Activated T-cell treated with anti-CD3 and anti-CD28 coated beads, Interleukin-2, amount 50 U/mL, for 1 hour (primary cell): Measurements from ENCODE around the gene MLIP.
"Not testable (repeated sequence)": the region's sequence is repeated elsewhere in the genome, so short reads cannot be mapped to it uniquely, and the experiment has no call there.

Experiments used
- DNase-seq: peaks from one replicate; pipeline ENCODE4 v3.0.0-alpha.2; 2020

The MLIP gene

DNA sequence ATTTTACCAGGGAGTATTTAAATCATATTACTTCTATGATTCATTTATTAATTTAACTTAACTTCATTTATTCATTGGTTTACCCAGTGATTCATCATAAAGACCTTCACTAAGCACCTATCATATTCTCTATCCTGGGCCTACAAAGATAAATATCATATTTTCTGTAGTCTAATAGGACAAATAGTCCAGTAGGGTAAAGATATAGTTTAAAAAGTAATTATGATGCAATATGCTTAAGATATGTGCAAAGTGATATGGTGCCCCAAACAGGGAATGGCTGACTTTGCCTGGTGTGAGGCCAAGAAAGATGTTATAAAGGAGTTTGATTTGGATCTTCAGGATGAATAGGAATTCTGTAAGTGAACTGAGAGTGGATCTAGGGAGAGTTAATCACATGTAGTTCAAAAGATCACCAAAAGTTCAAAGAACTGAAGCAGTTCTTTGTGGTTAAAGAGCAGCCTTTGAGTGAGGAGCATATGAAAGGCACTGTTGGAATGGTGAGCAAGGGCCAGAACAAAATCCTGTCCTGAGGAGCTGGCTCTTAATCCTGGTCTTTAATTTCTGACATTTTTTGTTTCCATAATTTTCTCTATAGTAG lies 45.5 kb downstream of the MLIP start:
- DNase-seq, result no peak

DNA sequence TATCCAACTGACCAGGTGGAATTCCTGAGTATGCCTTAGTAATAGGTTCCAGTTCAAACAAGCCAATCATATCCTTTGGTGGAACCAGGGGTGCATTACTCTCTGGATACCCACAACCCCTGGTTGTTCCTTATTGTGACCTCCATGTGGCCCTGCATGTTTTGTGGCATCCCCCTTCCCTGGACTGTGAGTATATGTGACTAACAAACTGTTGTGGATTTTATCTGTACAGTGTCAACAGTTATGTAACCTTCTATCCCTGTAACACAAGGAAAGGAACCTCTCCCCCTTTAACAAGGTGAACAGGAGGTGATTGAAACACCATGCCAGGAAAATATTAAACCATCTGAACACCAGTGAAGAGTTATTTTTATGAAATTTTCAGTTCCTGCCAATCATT lies 46.2 kb downstream of the MLIP start:
- DNase-seq, result no peak

DNA sequence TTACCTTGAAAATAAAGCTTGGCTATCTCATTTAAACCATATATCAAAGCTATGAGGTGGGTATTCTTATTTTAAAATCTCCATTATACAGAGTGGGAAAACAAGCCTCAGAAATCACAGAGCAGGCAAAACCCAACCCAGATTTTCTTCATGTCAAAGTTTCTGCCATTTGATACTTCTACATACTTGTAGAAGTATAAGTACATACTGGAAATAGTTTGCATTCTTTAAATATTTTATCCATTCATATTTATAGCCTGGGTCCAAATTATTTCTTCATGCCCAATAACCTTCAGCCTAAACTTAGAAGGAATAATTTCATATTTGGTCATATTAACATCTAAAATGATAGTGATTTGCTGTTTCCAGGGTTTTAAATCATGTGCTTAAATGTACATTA lies 61.8 kb downstream of the MLIP start:
- DNase-seq, result no peak

DNA sequence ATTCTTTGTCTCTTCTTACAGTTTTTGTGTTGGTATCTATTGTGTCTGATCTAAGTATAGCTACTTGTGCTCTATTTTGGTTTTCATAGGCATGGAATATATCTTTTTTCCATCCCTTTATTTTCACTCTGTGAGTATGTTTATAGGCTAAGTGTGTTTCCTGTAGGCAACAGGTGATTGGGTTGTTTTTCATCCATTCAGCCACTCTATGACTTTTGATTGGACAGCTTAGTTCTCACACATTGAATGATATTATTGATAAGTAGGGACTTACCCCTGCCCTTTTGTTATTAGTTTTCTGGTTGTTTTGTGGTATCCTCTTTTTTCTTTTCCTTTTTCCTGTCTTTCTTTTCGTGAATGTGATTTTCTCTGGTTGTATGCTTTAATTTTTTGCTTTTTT lies 67.9 kb downstream of the MLIP start:
- DNase-seq, result no peak

DNA sequence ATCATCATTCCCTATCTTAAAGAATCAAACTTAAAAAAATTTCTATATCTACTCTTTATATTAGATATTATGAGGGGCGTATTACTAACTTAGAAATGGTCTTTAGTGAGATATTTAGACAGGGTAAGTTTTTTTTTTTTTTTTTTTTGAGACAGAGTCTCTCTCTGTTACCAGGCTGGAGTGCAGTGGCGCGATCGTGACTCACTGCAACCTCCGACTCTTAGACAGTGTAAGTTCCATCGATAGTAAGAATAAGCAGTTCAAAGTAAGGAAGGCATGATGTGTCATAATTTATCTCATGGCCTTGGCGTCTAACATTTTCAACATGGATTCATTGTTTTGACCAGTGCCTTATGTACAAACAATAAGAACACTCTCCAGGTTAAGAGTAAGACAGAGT lies 72.4 kb downstream of the MLIP start:
- no peak for DNase-seq

DNA sequence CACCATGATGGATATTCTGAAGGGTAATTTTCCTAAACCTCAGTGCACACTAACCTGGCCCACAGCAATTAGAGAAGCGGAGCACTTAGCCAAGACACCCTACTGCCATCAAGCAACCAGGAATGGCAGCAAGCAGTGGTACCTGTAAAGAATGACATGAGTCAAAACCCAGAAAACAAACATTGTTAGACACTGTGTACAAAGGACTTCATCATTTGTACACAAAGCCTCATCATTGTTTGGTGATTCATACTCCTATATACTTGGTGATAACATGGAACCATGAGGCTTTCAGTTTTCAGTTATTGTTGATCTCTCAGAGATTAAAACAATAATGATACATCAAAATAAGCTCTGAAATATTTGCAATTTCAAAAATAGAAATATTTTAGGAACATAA lies 74.6 kb downstream of the MLIP start:
- no peak for DNase-seq

DNA sequence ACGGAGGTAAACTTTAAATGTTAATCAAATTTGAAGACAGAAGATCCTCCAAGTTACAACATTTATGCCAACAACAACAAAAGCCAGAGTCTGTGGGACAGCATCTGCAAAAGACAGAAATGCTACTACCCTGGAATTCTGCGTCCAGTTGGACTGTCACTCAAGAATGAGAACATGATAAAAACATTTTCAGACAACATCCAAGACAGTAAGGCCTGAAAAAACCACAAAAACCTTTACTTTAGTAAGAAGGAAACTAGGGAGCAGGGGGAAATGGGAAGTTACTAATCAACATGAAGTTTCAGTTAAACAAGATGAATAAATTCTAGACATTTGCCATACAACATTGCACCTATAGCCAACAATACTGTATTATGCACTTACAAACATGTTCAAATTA lies 77.6 kb downstream of the MLIP start:
- DNase-seq, result no peak

DNA sequence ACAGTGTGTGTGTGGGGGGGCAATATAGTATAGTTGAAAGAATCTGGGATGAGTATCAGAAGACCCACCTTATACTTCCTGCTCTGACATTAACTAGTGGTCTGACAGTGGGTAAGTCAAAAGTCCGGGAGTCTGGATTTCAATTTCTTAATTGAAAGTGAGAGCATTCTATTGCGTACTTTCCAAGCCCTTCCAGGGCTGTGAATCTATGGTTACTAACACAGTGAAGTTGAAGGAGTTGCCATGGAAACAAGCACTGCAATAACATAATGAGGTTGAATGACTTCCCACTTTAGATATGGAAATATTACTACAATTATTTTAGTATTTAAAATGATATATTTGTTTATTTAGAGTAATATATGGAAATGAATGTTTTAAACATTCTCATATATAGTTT lies 80.2 kb downstream of the MLIP start:
- no peak for DNase-seq

DNA sequence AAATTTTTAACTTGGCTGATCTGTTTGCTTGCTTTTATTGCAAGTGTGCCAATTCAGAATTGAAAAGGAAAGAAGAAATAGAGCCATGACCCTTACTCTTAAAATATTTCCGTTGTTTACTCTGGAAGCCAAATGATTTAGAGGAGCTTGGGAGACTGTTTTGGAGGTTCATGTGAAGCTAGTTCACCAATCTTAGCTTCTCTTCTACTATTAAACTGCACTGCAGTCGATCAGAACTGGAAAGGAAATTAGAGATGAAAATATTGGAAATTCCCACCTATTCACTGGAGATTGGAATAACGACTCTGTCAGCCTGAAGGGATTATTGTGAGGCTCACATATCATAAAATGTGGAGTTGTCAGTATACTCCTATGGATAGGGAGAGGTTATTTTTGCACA lies 81.8 kb downstream of the MLIP start:
- DNase-seq, result no peak

DNA sequence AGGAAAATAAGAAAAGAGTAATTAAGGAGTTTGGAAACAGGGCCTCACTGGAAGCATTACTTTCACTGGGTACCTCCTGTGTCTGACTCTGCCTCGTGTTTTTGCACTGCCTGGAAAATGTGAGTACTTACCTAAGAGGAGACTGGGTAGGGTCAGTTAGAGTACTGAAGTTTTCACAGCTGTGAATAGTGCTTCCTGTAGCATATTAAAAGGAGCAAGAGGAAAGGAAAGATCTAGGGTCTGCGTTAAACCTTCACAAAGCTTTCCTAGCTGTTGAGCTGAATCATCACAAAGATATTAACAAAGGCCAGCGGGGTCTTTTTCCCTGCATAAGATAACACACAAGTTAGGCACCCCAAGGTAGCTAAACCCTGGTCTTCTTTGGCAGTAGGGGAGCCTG lies 82.3 kb downstream of the MLIP start:
- no peak for DNase-seq

DNA sequence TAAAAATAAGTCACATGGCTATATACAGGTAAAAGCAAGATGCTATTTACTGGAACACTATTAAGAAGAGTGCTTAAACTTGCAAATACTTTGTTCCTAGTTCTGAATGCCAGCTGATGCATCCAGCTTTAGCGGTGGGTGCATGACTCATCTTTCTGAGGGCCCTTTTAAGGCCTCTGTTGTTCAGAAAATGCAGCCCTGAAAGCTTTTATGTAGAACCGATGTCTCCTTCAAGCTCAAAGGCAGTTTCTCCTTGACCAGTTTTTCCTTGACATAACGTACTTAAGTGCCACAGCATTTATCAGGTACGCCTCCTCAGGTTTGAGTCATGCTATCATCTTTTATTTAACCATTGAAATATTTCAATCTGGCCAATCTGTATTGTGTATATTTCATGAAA lies 82.8 kb downstream of the MLIP start:
- no peak for DNase-seq

DNA sequence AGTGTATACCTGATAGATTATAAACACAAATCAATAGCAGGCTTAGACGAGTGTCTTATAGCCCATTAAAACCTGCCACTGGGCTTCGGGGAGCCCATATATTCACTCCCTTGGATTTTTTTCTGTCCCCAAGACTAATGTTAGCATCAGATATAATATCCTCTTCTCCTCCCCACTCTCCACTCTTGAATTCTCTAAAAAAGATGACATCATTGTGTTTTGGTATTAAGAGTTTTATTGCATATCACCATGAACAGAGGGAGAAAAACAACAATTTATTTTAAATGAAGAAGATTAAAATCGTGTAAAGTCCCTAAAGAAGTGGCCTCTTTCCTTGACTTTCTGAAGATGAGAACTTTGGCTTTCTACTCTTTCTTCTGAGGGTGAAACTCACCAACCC lies 84.4 kb downstream of the MLIP start:
- DNase-seq, result no peak

DNA sequence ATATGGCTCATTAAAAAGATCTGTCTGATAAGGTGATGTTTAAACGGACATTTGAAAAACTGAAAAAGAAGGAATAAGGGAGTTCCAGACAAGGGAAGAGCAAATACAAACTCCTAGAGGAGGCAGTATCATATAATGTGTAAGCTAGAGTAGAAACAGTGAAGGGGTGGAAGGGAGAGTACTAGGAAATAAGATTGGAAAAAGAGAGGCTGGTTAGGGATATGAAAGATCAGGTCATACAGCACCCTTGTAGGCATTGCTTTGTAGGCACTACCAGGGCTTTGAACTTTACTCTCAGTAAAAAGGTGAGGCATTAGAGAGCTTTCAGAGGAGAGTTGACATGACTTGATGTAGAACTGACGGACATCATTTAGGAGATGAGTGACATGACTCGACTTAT lies 85.7 kb downstream of the MLIP start:
- DNase-seq, result no peak

DNA sequence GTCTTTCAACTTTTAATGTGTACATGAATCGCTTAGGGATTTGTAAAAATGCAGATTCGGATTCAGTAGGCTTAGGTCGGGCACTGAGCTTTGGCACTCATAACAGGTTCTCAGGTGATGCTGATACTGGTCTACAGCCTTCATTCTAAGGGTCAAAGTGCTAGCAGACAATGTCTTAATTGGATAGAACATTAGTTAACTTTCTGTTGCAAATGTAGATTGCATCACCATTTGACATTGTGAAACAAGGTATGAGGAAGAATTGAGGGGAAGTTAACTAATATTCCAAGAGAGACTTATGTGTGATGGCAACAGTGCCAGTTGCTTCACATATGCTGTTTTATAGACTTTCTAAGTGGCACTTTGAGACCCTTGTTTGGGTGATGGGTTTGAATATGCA lies 86.9 kb downstream of the MLIP start:
- DNase-seq, result no peak

DNA sequence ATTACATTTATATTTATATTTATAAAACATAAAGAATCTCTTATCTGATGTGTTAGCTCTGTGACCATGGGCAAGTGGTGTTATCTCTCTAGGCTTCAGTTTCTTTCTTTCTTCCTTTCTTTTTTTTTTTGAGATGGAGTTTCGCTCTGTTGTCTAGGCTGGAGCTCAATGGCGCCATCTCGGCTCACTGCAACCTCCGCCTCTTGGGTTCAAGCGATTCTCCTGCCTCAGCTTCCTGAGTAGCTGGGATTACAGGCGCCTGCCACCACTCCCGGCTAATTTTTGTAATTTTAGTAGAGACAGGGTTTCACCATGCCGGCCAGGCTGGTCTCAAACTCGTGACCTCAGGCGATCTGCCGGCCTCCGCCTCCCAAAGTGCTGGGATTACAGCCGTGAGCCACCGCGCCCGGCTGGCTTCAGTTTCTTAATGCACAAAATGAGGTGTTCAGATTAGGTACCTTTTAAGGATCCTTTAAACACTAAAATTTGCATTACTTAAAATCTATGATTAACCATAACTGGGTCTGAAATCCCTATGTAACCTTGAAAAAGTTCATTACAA lies 92.3 kb downstream of the MLIP start:
- DNase-seq, result not testable (repeated sequence)

DNA sequence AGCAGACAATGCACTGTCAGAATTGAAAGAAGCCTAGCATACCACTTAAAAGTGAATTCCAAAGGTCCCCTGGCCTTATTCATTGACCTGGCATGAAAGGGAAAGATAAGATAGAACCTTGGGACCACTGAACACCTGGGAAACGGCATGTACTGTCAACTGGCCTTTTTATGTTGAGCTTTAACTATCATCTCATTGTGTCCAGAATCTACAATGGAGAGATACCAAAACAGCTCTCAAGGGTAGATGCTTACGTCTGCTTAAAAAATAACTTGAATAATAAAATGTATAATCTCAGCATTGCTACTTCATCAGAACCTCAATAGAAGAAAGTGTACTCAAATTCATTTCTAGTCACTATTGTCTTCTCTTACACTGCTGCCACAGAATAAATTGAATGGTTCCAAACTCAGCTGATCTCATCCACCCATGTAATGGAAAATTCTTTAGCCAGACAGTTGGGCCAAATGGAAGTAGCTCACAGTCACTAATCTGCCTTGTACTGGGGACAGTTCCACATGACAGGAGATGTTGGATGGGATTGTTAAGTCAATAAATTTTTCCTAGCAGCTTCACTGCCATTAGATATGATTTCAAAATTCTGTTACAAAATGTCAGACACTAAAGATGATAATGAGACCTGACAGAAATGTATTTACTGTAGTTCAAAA lies 93.8 kb downstream of the MLIP start:
- no peak for DNase-seq

DNA sequence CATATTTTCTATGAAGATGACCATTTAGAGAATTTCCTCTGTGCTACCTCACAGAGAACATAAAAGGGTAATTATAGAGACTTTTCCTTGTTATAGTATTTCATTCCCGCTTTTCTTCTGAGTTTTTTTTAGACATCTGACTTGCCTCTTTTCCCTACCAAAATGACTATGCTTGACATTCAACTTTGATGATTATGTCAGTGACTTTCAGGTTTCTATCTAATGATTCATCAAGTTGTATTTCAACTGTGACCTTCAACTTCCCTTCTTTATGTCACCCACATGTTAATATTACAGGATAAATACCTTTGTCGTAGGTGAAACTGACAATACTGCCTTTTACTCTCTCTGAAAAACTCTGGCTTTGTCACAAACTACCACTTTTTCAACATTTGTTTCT lies 95.3 kb downstream of the MLIP start:
- DNase-seq, result no peak

DNA sequence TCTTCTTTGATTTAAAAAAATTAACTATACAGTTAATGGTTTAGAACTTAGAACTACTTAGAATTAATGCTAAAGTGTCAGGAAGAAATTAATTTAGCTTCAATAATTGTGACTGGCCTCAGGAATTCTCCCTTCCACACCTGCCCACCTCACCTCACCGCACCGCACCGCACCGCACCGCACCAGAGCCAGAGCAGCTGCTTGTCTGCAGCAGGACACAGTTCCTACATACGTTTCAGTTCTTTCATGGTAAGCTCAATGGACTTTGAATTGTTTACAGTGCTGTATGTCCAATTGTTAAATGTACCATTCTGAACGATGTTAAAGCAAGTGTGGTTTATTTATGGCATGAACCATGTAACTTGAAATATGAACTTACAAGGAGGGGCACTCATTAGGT lies 98.7 kb downstream of the MLIP start:
- DNase-seq, result not testable (repeated sequence)

DNA sequence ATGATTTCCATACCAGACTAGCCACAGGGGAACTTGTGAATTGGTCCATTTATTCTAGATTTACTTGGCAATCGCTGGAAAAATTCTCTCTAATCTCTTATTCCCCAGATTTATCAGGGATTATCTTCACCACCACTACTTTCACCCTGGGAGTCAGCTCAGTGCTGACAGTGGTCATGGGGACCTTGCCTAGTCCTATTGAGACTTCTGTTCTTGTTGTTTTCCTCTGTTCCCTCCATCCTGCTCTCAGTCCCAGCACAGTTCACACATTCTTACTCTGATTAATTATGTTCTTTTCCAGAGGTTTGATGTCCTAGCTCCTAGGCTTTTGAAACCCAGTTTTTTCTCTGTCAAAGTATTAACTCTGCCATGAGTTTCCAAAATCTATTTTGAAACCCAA lies 103.0 kb downstream of the MLIP start:
- no peak for DNase-seq

DNA sequence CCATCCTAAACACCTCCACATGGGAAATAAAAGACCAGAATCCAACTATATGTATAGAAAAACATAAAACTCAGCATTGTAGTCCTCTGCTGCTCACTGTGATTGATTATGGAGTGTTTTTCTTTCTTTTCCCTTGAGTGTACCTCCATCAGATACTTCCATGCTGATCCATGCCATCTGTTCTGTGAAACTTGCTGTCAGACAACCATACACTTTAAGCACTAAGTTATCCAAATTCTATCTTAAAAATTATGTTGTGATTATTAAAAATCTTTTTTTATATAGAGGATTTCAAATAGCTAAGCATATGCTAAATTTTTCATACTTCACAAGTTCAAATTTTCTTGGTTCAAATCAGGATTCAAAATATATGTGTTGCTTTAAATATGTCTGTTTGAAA lies 105.1 kb downstream of the MLIP start:
- no peak for DNase-seq

DNA sequence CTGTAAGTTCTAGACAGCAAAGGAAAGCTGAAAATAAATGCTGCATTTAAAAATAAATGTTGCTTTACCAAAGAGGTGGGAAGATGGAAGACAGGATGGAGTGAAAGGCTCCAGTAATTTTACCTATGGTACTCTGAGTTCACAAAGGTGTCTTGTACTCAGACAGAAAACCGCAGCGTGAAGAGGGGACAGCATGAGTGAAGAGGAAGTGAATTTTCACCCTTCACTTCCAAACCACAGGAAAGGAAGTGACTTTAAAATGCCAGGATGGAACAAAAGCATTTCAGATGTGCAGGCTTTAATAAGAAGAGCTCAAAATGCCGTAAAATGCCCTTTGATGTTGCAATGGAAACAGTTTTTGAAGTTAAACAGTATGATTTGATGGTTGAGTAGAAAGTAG lies 105.8 kb downstream of the MLIP start:
- no peak for DNase-seq

DNA sequence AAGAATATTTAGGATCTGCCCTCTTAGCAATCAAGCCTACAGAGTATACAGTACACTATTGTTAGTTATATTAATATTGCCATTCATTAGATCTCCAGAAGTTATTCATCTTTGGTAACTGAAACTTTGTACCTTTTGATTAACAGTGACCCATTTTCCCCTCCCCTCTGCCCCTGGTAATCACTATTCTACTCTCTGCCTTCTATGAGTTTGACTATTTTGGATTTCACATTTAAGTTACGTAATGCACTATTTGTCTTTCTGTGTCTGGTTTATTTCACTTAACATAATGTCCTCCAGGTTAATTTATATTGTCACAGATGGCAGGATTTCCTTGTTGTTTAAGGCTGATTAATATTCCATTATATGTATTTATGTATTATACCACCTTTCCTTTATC lies 111.0 kb downstream of the MLIP start:
- no peak for DNase-seq

DNA sequence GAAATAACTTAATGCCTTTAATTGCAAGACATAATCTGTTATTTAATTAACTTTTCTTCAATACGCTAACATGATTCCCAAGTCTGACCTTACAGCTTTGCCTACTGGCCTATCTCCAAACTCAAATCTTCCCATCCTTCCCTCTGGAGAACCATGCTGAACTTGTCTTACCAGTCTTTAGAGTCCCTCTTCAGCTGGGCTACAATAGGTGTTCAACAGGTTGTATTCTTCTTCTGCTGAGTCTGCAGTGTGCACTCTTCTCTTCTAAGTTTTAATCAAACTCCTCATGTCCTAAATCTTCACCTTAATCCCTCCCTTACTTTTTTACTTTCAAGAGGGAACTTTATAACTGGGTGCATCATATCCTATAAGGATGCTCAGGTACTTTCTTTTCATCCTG lies 121.5 kb downstream of the MLIP start:
- no peak for DNase-seq

DNA sequence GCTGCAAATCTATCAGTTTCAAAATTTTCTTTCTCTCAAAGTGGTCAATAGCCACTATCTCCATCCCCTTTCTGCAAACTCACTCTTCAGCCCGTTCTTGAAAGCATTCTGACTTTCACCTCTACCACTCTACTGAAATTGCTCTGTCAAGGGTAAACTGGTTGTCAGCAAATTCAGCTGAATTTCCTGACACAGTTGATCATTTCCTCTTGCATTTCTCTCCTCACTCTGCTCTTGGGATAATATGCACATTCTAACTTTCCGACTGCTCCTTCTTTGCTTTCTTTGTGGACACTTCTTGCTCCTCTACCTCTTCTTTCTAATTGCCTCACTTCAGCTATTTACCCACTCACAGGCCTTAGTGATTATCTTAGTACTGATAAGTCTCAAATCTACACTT lies 123.3 kb downstream of the MLIP start:
- no peak for DNase-seq

DNA sequence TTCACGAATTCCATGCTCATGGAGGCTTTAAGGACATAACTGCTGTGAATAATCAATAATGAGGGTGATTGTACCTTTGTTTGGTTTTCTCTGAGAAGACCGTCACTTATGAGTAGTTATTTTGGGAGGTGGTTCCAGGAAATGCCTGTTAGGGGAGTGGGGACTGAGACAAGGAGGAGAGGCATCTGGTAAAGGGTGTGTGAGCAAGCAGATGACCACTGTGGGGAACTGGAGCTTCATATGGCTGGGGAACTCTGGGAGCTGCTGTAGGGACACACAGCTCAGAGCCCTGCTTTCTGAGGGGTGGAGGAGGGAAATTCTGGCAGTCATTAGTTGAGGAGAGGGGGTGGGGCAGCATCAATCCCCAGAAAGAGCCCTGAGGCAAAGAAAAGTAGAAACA lies 125.7 kb downstream of the MLIP start:
- DNase-seq, result no peak
